CD4-positive, alpha-beta T cell treated with Interleukin-12 subunit alpha and Interleukin-12 subunit beta, for 1 hour (primary cell): Measurements from ENCODE around the gene WDR5.
"Not testable (repeated sequence)": the region's sequence is repeated elsewhere in the genome, so short reads cannot be mapped to it uniquely, and the experiment has no call there.

Experiments used
- DNase-seq: peaks from one replicate; pipeline ENCODE4 v3.0.0-alpha.2; 2020

The WDR5 gene

DNA sequence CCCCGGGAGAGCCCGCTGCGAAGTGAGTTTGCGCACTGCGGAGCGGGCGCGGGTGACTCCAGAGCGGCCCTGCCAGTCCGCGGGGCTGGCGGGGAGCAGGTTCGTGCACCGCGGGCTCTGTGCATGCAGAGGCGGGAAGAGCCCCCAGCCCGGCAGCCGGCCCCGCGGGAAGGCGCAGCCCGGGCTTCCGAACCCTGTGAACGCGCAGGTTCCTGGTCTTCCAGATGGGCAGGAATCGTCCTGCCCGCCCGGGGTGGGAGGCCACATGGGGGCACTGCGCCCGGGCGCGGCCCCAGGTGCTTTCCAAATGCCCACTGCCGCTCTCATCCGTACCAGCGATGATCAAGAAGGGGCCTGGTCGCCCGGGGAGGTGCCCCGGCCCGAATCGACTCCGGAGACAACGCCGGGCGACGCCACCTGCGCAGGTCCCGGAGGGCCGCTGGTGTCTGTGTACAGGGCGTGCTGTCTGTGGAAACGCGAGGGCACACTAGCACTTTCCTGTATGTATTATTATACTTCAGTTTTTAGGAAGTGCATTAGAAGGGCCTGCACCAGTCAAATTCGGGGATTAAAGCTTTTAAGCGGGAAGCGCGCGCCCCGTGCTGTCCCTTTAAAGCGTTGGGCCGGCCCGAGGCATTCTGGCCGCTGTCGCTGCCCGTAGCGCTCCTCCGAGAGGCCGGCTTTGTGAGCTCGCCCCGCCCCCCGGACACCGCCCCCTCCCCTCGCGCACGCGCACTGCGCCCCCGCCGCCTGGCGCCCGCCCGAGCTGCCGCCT lies at the start of gene WDR5:
Gene WDR5, plus strand, starts transcription at position 740 of the 775 bp plus-strand sequence. CDS start 3,796 bp downstream, outside the sequence.
- DNase-seq: peak; percentile 93

DNA sequence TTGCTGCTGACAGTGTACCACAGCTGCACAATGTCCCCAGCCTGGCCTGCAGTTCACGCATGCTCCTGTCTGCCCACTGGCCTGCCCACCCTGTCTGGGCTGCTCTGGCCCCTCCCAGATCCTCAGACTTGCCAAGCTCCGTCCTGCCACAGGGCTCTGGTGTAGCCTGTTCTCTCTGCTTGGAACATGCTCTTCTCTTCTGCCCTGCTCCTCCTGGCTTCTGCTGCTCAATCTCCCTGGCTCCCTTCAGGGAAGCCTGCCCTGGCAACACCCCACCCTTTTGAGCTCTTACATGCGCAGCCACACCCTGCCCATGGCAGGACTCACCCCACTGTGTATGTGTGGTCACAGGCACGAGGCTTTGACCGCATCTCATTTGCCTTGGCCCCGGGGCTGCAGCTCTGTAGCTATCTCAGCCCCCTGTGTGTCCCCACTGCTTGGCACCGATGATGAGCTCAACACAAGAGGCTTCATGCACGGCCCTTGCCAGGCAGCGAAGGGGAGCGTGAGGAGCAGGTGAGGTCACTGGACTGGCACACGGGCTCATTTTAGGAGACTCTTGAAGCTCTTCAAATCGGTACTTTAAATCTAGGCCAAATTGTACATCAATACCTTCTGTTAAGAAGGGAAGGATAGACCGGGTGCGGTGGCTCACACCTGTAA lies 47.7 kb upstream of the WDR5 start:
- no peak for DNase-seq

DNA sequence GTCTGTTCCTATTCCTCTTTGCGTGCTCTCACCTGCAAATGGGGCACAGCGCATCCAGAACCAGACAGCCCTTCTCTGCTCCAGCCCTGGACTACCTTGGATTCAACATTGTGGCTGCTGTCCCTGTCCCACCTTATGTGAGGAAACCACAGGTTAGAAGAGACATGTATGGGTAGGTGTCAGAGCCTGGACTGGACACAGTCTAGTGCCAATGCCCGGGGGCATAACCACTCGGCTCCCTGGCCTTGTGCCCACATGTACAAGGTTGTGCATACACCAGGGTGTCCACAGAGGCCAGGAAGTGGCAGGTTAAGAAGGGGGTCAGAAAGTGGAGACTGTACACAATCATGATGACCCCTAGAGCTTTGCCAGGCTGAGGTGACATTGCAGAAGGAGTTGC lies 45.9 kb upstream of the WDR5 start:
- DNase-seq: no peak

DNA sequence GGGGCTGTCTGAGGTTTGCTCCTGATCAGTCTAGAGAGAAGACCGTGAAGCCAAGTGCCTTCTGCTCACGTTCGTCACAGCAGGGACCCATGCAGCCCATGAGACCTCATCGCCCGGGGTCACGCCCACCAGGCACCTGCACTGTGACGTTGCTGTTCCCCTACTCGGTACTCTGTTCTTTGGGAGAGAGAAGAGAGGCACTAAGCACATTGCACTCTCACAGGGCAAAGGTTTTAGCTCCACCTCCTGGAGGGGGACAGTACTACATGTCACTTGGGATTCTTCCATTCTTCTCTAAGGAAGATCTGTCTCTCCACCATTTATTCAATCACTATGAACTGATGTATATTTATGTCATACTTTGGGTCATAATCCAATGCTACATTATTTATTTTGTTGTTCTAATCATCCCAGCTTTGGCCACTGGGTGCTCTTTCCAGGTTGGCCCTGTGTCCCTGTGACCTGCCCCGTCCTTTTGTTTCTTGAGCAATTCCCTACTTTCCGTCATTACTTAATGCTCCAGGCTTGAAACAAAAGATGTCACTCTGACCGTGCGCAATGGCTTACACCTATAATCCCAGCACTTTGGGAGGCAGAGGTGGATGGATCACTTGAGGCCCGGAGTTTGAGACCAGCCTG lies 36.6 kb upstream of the WDR5 start:
- peak; percentile 67 for DNase-seq

DNA sequence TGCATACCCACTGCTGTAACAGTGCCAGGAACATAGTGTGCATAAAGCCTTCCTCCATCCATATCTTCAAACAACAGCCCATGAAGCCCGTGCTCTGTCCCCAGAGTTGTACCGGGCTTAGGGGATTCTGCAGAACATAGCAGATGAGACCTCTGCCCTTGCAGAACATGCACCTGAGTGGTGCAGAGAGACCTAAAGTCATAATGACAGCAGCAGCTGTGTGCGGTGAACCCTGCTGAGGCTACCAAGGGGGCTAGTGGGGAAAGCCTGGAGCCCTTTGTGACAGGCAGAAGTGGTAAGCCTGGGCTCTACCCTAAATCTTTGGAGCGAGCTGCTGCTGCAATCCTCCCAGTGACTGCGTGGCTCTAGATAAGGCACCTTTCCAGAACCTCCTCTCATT lies 35.8 kb upstream of the WDR5 start:
- DNase-seq: no peak

DNA sequence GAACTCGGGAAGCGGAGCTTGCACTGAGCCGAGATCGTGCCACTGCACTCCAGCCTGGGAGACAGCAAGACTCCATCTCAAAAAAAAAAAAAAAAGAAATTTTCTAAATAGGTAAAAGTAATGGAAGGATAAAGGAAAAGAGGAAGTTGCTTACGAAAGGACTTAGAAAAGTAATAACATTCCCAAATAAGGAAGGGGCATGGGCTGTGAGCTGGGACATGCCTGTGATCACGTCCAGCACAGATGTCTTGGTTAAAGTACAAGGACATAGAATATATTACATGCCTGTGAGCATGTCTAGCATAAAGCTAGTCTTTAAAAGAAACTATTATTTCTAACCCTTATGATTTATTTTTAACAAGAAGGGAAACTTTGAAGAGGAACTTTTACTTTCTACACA lies 34.7 kb upstream of the WDR5 start:
- DNase-seq: not testable (repeated sequence)

DNA sequence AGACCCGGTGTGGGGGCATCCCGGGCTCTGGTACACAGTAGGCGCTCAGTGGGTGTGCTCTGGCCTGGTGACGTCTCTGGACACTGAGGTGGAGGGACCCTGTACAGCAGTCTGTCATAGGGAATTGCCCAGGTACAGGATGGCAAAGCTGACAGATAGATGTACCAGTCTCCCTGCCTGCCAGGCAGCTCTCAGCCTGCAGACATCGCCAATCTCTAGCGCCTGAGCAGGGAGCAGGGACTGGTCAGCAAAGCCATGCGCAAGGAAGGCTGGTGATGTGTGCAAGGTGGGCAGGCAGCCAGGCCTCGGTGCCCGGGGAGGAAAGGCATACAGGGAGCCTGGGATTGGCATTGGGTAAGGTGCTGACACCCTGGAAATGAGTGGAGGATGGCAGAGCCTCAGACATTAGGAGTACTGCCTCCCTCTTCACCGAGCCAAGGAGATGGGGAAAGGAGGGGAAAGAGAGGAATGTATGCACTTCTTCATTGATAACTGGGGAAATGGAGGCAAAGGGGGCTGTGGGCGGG lies 34.2 kb upstream of the WDR5 start:
- DNase-seq: no peak

DNA sequence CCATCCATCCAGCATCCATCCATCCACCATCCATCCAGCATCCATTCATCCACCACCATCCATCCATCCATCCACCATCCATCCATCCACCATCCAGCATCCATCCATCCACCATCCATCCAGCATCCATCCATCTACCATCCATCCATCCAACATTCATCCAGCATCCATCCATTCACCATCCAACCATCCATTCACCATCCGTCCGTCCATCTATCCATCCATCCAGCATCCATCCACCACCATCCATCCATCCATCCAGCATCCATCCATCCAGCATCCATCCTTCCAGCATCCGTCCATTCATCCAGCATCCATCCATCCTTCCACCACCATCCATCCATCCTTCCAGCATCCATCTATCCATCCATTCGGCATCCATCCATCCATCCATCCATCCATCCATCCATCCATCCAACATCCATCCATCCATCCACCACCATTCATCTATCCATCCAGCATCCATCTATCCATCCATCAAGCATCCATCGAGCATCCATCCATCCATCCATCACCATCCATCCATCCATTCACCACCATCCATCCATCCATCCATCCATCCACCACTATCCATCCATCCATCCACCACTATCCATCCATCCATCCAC lies 32.4 kb upstream of the WDR5 start:
- DNase-seq: no peak

DNA sequence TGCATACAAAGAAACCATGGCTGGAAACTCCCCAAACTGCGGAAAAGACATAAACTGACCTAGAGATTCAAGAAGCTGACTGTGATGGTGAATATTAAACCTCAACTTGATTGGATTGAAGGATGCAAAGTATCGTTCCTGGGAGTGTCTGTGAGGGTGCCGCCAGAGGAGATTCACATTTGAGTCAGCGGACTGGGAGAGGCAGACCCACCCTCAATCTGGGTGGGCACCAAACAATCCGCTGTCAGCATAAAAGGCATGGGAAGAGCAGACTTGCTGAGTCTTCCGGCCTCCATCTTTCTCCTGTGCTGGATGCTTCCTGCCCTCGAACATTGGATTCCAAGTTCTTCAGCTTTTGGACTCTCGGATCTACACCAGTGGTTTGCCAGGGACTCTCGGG lies 24.8 kb upstream of the WDR5 start:
- DNase-seq: no peak

DNA sequence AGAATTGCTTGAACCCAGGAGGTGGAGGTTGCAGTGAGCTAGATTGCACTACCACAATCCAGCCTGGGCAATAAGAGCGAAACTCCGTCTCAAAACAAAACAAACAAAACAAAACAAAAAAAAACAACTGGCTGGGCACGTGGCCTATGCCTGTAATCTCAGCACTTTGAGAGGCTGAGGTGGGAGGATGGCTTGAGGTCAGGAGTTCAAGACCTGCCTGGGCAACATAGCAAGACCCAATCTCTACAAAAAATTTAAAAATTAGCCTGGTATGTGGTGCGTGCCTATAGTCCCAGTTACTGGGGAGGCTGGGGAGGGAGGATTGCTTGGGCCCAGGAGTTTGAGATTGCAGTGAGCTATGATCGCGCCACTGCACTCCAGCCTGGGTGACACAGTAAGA lies 23.3 kb upstream of the WDR5 start:
- no peak for DNase-seq

DNA sequence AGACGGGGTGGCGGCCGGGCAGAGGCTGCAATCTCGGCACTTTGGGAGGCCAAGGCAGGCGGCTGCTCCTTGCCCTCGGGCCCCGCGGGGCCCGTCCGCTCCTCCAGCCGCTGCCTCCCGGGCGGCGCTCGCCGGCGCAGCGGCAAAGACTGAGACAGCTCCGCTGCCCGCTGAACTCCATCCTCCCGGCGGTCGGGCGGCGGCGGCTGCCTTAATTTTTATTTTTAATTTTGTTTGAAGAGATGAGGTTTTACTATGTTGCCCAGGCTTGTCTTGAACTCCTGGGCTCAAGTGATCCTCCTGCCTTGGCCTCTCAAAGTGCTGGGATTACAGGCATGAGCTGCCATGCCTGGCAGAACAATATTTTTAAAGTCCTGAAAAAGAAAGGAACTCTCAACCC lies 16.9 kb upstream of the WDR5 start:
- DNase-seq: not testable (repeated sequence)

DNA sequence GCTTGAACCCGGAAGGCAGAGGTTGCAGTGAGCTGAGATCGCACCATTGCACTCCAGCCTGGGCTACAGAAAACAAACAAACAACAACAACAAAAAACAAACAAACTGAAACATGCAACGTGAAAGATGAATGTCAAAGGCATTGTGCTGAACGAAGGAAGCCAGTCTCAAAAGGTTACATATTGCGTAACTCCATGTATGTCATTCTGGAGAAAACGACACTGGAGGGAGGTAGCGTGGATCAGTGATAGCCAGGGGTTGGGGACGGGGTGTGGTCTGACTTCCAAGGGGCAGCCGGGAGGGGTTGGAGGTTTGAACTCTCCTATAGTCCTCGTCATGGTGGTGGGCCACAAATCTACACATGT lies 12.1 kb upstream of the WDR5 start:
- no peak for DNase-seq

DNA sequence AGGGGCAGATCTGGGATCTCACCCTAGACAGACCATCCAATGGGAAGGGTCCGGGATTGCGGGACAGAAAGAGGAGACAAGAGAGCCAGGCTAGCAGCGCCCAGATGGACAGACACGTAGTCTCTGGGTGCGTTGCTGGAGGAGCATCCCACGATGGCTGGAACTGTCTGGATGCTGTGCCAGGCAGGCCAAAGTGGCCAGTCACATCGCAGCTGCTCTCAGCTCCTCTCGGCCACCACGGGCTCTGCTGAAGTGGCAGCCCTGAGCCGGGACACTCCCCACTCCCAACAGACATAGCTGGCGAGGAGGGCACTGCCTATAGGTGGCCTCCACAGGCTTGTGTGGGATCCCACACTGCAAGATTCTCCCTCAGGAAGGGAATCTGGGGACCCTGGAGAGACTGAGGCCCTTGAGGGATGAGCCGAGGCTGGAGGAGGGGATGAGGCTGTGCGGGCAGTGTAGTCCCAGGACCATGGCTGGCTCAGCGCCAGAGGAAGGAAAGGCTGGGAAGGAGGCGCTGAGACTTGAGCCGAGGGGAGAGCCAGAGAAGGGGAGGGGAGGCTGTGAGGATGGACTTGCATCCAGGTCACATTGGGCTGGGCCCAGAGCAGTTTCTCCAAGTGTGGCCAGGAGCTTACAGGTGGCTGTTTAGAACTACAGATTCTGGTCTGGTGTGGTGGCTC lies 10.3 kb upstream of the WDR5 start:
- no peak for DNase-seq

DNA sequence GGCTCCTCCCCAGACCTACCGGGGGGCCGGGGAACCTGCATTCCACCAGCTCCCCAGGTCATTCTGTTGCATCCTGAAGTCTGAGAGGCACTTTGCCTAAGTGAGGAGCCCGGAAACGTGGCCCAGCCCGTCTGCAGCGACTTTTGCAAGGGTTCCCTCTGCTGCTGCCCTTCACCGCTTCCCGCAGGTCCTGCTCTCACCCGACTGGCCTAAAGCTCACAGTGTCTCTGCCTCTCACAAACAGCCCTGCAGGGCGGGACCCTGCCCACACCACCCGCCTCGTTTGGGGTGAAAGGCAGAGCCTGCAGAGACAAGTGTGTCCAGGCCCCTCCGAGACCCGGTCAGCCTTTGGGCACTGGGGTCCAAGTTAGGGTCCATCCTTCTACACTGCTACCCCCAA lies 9.5 kb upstream of the WDR5 start:
- no peak for DNase-seq

DNA sequence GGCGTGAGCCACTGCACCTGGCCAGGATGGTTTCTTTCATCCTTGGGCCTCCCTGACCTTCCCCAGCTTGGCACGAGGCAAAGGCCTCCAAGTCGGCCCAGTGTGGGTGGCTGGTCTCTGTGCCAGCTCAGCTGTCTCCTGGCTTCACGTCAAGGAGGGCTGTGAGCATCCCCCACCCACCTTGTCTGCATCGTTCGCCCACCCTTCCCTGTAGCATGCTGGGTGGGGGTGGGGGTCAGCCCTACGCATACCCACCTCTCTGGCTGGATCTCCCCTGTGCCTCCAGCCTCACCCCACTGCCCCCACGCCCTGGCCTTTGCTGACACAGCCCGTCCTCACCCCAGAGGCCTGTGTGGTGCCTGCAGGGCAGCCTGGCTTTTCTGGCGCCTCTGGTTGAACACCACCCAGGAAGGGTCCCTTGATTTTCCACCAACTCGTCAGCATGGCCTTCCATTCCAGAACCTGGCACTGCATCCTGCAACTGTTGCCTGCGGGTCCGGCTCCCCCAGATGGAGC lies 8.8 kb upstream of the WDR5 start:
- no peak for DNase-seq

DNA sequence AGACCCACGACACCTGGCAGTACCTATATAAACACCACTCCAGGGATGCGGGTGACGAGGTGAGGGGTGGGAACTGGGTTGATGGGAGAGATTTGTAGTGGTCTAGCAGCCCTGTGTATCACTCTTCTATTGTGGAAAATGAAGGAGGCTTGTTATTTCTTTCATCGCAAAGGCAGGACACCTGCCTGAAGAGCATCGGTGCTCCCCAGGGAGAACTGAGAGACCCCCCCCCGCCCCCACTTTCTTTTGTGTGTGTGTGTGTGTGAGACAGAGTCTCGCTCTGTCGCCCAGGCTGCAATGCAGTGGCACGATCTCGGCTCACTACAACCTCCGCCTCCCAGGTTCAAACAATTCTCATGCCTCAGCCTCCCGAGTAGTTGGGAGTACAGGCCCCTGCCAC lies 8.3 kb upstream of the WDR5 start:
- DNase-seq: no peak

DNA sequence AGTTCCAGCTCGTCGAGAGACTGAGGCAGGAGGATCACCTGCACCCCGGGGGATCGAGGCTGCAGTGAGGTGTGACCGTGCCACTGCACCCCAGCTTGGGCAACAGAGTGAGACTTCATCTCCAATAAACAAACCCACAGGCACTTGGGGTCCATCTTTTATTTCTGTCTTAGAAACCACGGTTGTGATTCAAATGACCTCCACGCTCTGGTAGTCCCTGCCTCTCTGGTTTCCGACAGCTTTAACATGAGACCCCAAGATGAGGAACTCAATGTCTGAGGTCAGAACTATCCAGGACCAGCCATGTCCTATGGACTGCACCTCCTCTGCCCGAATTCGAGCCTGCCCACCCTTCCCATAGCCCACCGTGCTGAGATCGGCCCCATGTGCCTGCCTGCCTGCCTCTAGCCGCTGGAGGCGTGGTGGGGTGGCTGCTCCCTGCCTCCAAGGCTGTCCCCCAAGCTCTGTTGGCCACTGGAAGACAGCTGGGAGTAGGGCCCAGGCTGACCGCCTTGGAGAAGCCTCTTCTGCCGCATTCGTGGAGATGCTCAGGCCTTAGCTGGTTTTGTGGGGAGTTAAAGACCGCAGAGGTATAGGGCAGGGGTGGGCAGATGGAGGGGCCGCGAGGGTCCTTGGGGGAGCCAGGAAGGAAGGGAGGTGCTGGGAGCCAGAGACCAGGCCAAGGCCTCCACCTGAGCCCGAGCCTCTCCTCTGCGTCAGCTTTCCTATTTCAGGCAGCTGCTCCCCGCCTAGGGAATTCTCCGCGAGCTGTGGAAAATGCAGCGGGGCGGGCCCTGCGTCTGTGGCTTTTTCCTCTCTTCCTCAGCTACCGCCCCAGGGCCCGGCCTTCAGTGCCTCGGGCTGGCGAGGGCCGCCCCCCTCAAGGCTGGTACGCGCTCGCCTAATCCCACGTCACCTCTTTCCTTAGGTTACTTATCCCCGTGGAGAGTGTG lies 6.9 kb upstream of the WDR5 start:
- no peak for DNase-seq

DNA sequence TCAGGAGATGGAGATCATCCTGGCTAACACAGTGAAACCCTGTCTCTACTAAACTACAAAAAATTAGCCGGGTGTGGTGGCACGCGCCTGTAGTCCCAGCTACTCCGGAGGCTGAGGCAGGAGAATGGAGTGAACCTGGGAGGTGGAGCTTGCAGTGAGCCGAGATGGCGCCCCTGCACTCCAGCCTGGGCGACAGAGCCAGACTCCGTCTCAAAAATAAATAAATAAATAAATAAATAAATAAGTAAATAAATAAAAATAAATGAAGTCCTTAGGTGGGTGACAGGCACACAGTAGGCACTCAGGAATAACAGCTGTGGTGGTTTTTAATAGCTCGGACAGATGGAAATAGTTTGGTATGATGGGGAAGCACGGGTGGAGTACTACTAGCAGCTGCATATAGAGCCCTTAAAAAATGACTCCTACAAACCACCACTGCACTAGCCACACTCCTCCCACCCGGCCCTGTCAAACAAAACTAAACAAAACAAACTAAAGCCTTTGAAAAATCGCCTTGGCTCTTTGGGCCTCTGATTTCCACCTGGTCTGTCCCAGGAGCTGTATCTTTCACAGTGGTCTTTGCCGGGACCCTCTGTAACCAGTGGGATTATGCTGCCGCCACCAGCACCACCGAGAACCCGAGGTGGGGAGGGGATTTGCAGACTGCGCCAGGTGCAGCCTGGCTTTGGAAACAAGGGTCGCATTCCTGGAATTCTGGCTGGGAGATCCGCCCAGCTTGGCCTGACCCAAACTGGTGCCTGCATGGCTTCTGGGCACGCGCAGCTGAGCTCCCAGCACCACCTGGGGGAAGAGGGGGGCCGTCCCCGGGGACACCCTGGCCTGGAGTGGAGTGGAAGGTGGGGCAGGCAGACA lies 5.1 kb upstream of the WDR5 start:
- no peak for DNase-seq

DNA sequence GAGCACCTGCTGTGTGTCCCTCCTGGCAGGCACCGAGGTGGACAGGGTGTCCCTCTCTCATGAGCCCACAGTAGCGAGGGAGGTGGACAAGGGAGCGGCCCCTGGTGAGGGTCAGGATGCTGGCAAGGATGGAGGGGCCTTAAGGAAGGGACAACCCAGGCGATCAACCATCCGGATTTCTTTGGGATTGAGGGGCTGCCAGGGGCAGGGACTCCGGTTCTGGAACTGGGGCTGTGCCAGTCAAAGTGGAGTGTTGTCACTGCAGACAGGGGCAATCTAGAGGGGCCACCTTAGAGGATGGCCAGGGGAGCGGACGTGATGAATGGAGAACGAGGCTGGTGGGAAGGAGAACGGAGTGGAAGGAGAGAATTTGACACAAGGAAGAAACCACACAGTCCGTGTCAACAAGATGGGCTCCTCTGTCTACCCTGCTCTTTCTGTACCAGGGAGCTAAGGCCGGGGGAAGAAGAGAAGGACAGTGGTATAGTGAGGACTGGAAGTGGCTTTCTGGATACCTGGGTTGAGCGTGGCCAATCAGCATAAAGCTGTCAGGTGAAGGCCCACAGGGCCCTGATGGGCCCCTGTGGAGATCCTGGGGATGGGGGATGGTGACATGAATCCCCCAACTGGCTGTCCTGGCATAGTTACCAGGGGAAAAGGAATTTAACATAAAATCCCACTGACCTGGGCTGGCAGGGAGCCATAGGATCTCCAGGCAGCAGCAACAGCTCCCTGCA lies 4.2 kb upstream of the WDR5 start:
- no peak for DNase-seq
